GM18526 (cell line): ENCODE data around the gene SLC39A2.

Experiments
- POLR2A ChIP-seq: IDR thresholded peaks from 3 replicates; pipeline ENCODE4 v1.6.1; 2011; ENCODE audit not compliant: insufficient read length; ENCODE audit errors: extremely low read depth

The SLC39A2 gene

DNA sequence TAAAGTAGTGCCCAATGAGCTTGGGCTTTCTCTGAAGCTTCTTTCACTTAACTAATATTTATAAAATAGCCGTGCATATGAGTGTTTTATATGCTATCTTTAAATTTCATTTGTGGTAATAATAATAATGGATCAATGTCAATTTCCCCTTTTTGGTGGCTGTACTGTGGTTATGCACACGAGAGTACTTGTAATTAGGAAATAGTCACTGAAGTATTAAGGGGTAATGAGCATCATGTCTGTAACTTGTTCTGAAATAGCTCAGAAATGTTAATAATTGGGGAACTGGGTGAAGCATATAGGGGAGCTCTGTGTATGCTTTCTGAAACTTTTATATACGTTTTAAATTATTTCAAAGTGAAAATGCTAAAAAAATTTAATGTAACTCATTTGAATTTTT is 51.5 kb downstream of the SLC39A2 start:
- no peak for TF ChIP-seq POLR2A
